IMR-90 (cell line): ENCODE results near the gene ADGRA3.

Experiments
- BHLHE40 ChIP-seq: fragments of 150-350 bp; IDR thresholded peaks from 2 replicates; pipeline ENCODE4 v1.6.1; 2016; ENCODE audit warnings: mild to moderate bottlenecking, low read depth, low read length
- CHD1 ChIP-seq: IDR thresholded peaks from 2 replicates; pipeline ENCODE4 v1.6.1; 2012; ENCODE audit warnings: low read depth, low read length, improper control_type of control experiment
- FOS ChIP-seq: fragments of 150-350 bp; IDR thresholded peaks from 2 replicates; pipeline ENCODE4 v1.6.1; 2016; ENCODE audit warnings: low read depth, low read length
- MAFK ChIP-seq: IDR thresholded peaks from 2 replicates; pipeline ENCODE4 v1.6.1; 2012; ENCODE audit warnings: low read depth, low read length, improper control_type of control experiment
- MAZ ChIP-seq: IDR thresholded peaks from 2 replicates; pipeline ENCODE4 v1.6.1; 2012; ENCODE audit warnings: low read depth, mild to moderate bottlenecking, low read length, improper control_type of control experiment, moderate library complexity, borderline replicate concordance
- POLR2A ChIP-seq: IDR thresholded peaks from 2 replicates; pipeline ENCODE4 v1.6.1; 2012; ENCODE audit warnings: mild to moderate bottlenecking, low read depth, low read length
- RAD21 ChIP-seq: IDR thresholded peaks from 2 replicates; pipeline ENCODE4 v1.6.1; 2012; ENCODE audit warnings: low read length, improper control_type of control experiment
- RCOR1 ChIP-seq: IDR thresholded peaks from 2 replicates; pipeline ENCODE4 v1.6.1; 2012; ENCODE audit warnings: mild to moderate bottlenecking, low read length, improper control_type of control experiment; ENCODE audit not compliant: insufficient replicate concordance
- RFX5 ChIP-seq: IDR thresholded peaks from 2 replicates; pipeline ENCODE4 v1.8.0; 2012; ENCODE audit warnings: low read depth, mild to moderate bottlenecking, low read length, moderate library complexity
- SMC3 ChIP-seq: fragments of 150-350 bp; IDR thresholded peaks from 2 replicates; pipeline ENCODE4 v1.6.1; 2016; ENCODE audit warnings: low read depth, mild to moderate bottlenecking, antibody characterized with exemption, low read length, moderate library complexity
- TF ChIP-seq, protein P1 (sequence below): conservative IDR thresholded peaks from 2 replicates; pipeline ENCODE4 v1.5.1; 2012; ENCODE audit warnings: mild to moderate bottlenecking, low read depth, low read length, improper control_type of control experiment
- TF ChIP-seq, protein P2 (sequence below): fragments of 150-350 bp; IDR thresholded peaks from 2 replicates; pipeline ENCODE4 v1.6.1; 2017; ENCODE audit warnings: mild to moderate bottlenecking, antibody characterized with exemption, low read length, low read depth
- TF ChIP-seq, protein P3 (sequence below): fragments of 150-350 bp; IDR thresholded peaks from 2 replicates; pipeline ENCODE4 v1.6.1; 2016; ENCODE audit warnings: low read depth, mild to moderate bottlenecking, low read length, moderate library complexity, borderline replicate concordance

DNA sequence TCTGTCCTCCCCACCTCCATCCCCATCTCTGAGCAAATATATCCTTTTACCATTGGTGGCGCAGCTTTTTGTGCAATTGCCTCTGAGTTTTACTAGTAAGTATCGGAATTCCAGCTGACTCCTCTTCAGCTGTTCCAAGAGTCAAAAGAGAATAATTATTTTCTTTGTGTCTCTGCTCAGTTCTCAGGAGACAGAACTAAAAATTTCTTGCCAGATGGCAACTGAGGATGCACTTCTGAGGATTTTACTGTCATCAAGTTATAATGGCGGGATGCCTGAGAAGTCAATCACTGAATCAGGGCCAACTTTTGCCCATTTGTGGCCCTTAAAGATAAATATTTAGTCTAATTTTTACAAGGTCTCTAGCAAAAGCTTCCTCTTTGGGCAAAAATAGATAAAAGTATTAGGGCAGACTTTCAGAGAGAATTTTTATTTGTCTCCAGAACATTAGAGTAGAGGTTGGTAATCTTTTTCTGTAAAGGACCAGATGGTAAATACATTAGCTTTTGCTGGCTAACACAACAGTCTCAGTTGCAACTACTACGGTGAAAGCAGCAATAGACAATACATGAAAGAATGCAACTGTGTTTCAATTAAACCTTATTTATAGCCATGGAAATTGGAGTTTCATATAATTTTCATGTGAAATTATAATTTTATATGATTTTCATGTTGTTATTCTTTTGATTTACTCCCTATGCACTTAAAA lies 15.6 kb upstream of the ADGRA3 start:
- TF ChIP-seq, protein P1, sequence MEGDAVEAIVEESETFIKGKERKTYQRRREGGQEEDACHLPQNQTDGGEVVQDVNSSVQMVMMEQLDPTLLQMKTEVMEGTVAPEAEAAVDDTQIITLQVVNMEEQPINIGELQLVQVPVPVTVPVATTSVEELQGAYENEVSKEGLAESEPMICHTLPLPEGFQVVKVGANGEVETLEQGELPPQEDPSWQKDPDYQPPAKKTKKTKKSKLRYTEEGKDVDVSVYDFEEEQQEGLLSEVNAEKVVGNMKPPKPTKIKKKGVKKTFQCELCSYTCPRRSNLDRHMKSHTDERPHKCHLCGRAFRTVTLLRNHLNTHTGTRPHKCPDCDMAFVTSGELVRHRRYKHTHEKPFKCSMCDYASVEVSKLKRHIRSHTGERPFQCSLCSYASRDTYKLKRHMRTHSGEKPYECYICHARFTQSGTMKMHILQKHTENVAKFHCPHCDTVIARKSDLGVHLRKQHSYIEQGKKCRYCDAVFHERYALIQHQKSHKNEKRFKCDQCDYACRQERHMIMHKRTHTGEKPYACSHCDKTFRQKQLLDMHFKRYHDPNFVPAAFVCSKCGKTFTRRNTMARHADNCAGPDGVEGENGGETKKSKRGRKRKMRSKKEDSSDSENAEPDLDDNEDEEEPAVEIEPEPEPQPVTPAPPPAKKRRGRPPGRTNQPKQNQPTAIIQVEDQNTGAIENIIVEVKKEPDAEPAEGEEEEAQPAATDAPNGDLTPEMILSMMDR: no peak
- no peak for TF ChIP-seq POLR2A
- no peak for TF ChIP-seq SMC3
- TF ChIP-seq RAD21: no peak
- TF ChIP-seq, protein P2, sequence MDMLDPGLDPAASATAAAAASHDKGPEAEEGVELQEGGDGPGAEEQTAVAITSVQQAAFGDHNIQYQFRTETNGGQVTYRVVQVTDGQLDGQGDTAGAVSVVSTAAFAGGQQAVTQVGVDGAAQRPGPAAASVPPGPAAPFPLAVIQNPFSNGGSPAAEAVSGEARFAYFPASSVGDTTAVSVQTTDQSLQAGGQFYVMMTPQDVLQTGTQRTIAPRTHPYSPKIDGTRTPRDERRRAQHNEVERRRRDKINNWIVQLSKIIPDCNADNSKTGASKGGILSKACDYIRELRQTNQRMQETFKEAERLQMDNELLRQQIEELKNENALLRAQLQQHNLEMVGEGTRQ: no peak
- no peak for TF ChIP-seq CHD1
- no peak for TF ChIP-seq RFX5
- no peak for TF ChIP-seq MAZ
- TF ChIP-seq, protein P3, sequence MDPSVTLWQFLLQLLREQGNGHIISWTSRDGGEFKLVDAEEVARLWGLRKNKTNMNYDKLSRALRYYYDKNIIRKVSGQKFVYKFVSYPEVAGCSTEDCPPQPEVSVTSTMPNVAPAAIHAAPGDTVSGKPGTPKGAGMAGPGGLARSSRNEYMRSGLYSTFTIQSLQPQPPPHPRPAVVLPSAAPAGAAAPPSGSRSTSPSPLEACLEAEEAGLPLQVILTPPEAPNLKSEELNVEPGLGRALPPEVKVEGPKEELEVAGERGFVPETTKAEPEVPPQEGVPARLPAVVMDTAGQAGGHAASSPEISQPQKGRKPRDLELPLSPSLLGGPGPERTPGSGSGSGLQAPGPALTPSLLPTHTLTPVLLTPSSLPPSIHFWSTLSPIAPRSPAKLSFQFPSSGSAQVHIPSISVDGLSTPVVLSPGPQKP: no peak
- TF ChIP-seq BHLHE40: no peak
- TF ChIP-seq FOS: no peak
- no peak for TF ChIP-seq MAFK
- TF ChIP-seq RCOR1: no peak
